IMR-90 (cell line): ENCODE measurements around the gene GALNT9. TPM values are rescaled to one million over a fixed set of nuclear protein-coding genes. Genes with fewer than 3 reads are reported as not detected.

Experiments
- ATAC-seq: fragments of 200-7000 bp; cut with Tn5 transposase; 2 replicates; pipeline ENCODE4 v1.9.1; 2020; ENCODE audit warnings: low read depth, mild to moderate bottlenecking, moderate library complexity
- BruUV-seq: library from RNA; stranded (reverse); fragments of 400-500 nt; replicated peaks from 2 replicates; lab custom pipeline; 2021; lab: Mats Ljungman, UMichigan
- CTCF ChIA-PET: fragments of 300-600 bp; formaldehyde crosslinking; extraction: SDS; loops from one replicate; lab custom pipeline; 2021; ENCODE audit warnings: antibody characterized with exemption; lab: Yijun Ruan, JAX
- POLR2A ChIA-PET: fragments of 300-600 bp; sonication (Branson Sonifier 250); formaldehyde crosslinking; loops from one replicate; lab custom pipeline; 2022; ENCODE audit warnings: antibody characterized with exemption; ENCODE audit not compliant: unreplicated experiment; lab: Charles Lee
- DNase-seq: peaks from one replicate; pipeline ENCODE4 v3.0.0; 2013
- H2AFZ ChIP-seq: replicated peaks from 2 replicates; pipeline ENCODE3; 2013; ENCODE audit warnings: low read length, mild to moderate bottlenecking; ENCODE audit not compliant: poor library complexity
- H2AK5ac ChIP-seq: 2 replicates; pipeline ENCODE4 v1.6.1; 2013; ENCODE audit warnings: low read depth, low read length, inconsistent platforms
- H2AK9ac ChIP-seq: replicated peaks from 2 replicates; pipeline ENCODE3; 2013; ENCODE audit warnings: mild to moderate bottlenecking, low read depth, low read length, moderate library complexity; ENCODE audit not compliant: poor library complexity
- H2BK120ac ChIP-seq: 2 replicates; pipeline ENCODE4 v1.6.1; 2013; ENCODE audit warnings: low read depth, low read length, inconsistent platforms
- H2BK15ac ChIP-seq: 3 replicates; pipeline ENCODE4 v1.6.1; 2013; ENCODE audit warnings: low read depth, low read length, inconsistent platforms
- H2BK20ac ChIP-seq: 2 replicates; pipeline ENCODE4 v1.6.1; 2013; ENCODE audit warnings: low read depth, mild to moderate bottlenecking, inconsistent platforms, low read length, moderate library complexity
- H2BK5ac ChIP-seq: 2 replicates; pipeline ENCODE4 v1.6.1; 2013; ENCODE audit warnings: mild to moderate bottlenecking, low read depth, low read length, inconsistent platforms; ENCODE audit not compliant: poor library complexity, severe bottlenecking
- H3K14ac ChIP-seq: replicated peaks from 2 replicates; pipeline ENCODE4 v1.6.1; 2013; ENCODE audit warnings: low read depth, low read length, inconsistent platforms
- H3K18ac ChIP-seq: 2 replicates; pipeline ENCODE4 v1.6.1; 2013; ENCODE audit warnings: low read depth, low read length, control low read depth
- H3K23ac ChIP-seq: 2 replicates; pipeline ENCODE4 v1.6.1; 2013; ENCODE audit warnings: low read depth, low read length, inconsistent platforms
- H3K27ac ChIP-seq: 2 replicates; pipeline ENCODE4 v1.5.1; 2013; ENCODE audit warnings: mild to moderate bottlenecking, control low read depth, low read length; ENCODE audit not compliant: insufficient read depth
- H3K27me3 ChIP-seq: 2 replicates; pipeline ENCODE4 v1.6.1; 2013; ENCODE audit warnings: low read length; ENCODE audit not compliant: control insufficient read depth, insufficient read depth
- H3K36me3 ChIP-seq: 2 replicates; pipeline ENCODE4 v1.6.1; 2013; ENCODE audit warnings: low read length, mixed read lengths; ENCODE audit not compliant: control insufficient read depth, insufficient read depth
- H3K4ac ChIP-seq: 2 replicates; pipeline ENCODE4 v1.6.1; 2013; ENCODE audit warnings: low read depth, low read length, inconsistent platforms
- H3K4me1 ChIP-seq: 2 replicates; pipeline ENCODE4 v1.6.1; 2013; ENCODE audit warnings: low read length, mixed read lengths; ENCODE audit not compliant: control insufficient read depth, insufficient read depth
- H3K4me2 ChIP-seq: 2 replicates; pipeline ENCODE4 v1.6.1; 2013; ENCODE audit warnings: low read depth, mild to moderate bottlenecking, control low read depth, low read length, moderate library complexity
- H3K4me3 ChIP-seq: 2 replicates; pipeline ENCODE4 v1.5.1; 2013; ENCODE audit warnings: low read depth, mild to moderate bottlenecking, control low read depth, low read length, moderate library complexity; ENCODE audit not compliant: insufficient read depth
- H3K56ac ChIP-seq: 2 replicates; pipeline ENCODE4 v1.6.1; 2013; ENCODE audit warnings: low read length, inconsistent platforms; ENCODE audit not compliant: insufficient read depth; ENCODE audit errors: extremely low read depth
- H3K79me1 ChIP-seq, 2 experiments: 2 replicates each; pipeline ENCODE4 v1.6.1; 2013; ENCODE audit warnings: low read length in 2 of 2, inconsistent platforms in 1 of 2, low read depth in 1 of 2
- H3K9ac ChIP-seq: 2 replicates; pipeline ENCODE4 v1.6.1; 2013; ENCODE audit warnings: low read depth, low read length, control low read depth
- H3K9me1 ChIP-seq: 2 replicates; pipeline ENCODE4 v1.6.1; 2013; ENCODE audit warnings: low read length, inconsistent platforms; ENCODE audit not compliant: insufficient read depth
- H3K9me3 ChIP-seq: 2 replicates; pipeline ENCODE4 v1.6.1; 2013; ENCODE audit warnings: low read length; ENCODE audit not compliant: control insufficient read depth, insufficient read depth
- H4K20me1 ChIP-seq: 2 replicates; pipeline ENCODE4 v1.6.1; 2013; ENCODE audit warnings: low read length, inconsistent platforms; ENCODE audit not compliant: insufficient read depth
- H4K5ac ChIP-seq: 2 replicates; pipeline ENCODE4 v1.6.1; 2013; ENCODE audit warnings: mild to moderate bottlenecking, low read depth, low read length, control low read depth
- H4K8ac ChIP-seq, 2 experiments: 2 replicates each; pipeline ENCODE4 v1.6.1; 2013; ENCODE audit warnings: low read depth in 2 of 2, low read length in 2 of 2, control low read depth in 1 of 2, inconsistent platforms in 1 of 2
- H4K91ac ChIP-seq: 2 replicates; pipeline ENCODE4 v1.6.1; 2013; ENCODE audit warnings: low read depth, low read length, inconsistent platforms; ENCODE audit not compliant: insufficient read depth
- BHLHE40 ChIP-seq: fragments of 150-350 bp; IDR thresholded peaks from 2 replicates; pipeline ENCODE4 v1.6.1; 2016; ENCODE audit warnings: mild to moderate bottlenecking, low read depth, low read length
- CEBPB ChIP-seq: IDR thresholded peaks from 2 replicates; pipeline ENCODE4 v1.6.1; 2012; ENCODE audit warnings: low read depth, low read length, improper control_type of control experiment
- FOS ChIP-seq: fragments of 150-350 bp; IDR thresholded peaks from 2 replicates; pipeline ENCODE4 v1.6.1; 2016; ENCODE audit warnings: low read depth, low read length
- MAZ ChIP-seq: IDR thresholded peaks from 2 replicates; pipeline ENCODE4 v1.6.1; 2012; ENCODE audit warnings: low read depth, mild to moderate bottlenecking, low read length, improper control_type of control experiment, moderate library complexity, borderline replicate concordance
- MXI1 ChIP-seq: IDR thresholded peaks from 2 replicates; pipeline ENCODE4 v1.6.1; 2012; ENCODE audit warnings: low read depth, mild to moderate bottlenecking, low read length, moderate library complexity, borderline replicate concordance
- NFE2L2 ChIP-seq: fragments of 150-350 bp; IDR thresholded peaks from 2 replicates; pipeline ENCODE4 v1.6.1; 2016; ENCODE audit warnings: low read depth, mild to moderate bottlenecking, low read length
- RAD21 ChIP-seq: IDR thresholded peaks from 2 replicates; pipeline ENCODE4 v1.6.1; 2012; ENCODE audit warnings: low read length, improper control_type of control experiment
- SMC3 ChIP-seq: fragments of 150-350 bp; IDR thresholded peaks from 2 replicates; pipeline ENCODE4 v1.6.1; 2016; ENCODE audit warnings: low read depth, mild to moderate bottlenecking, antibody characterized with exemption, low read length, moderate library complexity
- USF2 ChIP-seq: fragments of 150-350 bp; IDR thresholded peaks from 2 replicates; pipeline ENCODE4 v1.6.1; 2017; ENCODE audit warnings: mild to moderate bottlenecking, antibody characterized with exemption, low read length, low read depth
- WGBS, 2 experiments: methylation state at CpG; one replicate each; pipeline versions ENCODE4 v1.1.5 to v1.1.7; 2013; ENCODE audit warnings: missing lambda C conversion rate in 2 of 2; ENCODE audit not compliant: insufficient read length in 1 of 2; ENCODE audit errors: extremely low coverage in 2 of 2; 5-methylcytosine and 5-hydroxymethylcytosine counted together
- dilution Hi-C: fragments of 300-500 bp; cut with HindIII; formaldehyde crosslinking; loops from one replicate; pipeline ENCODE4 v1.14.3; 2018; ENCODE audit warnings: low sequenced_read_pairs; ENCODE audit not compliant: unreplicated experiment
- in situ Hi-C: fragments of 300-500 bp; cut with MboI; formaldehyde crosslinking; loops from 3 replicates; pipeline ENCODE4 v1.14.3; 2019; ENCODE audit warnings: low sequenced_read_pairs, inconsistent platforms, mixed read lengths
- intact Hi-C: fragments of 100-400 bp; cut with micrococcal nuclease; formaldehyde crosslinking; loops from 2 replicates; pipeline ENCODE4 v1.10.0; 2022
- polyA plus RNA-seq, 3 experiments: library from polyadenylated mRNA; depleted of rRNA; stranded (reverse); fragments of >200 nt; gene quantifications; 2 replicates each; pipeline ENCODE4 v1.2.3, GENCODE V29; 2012; ENCODE audit warnings: low replicate concordance in 1 of 3
- total RNA-seq: library from RNA; depleted of rRNA; stranded (reverse); fragments of >200 nt; gene quantifications from 2 replicates; pipeline ENCODE4 v1.2.3, GENCODE V29; 2012

Gene GALNT9
- total and polyA plus RNA-seq, 2 of the 4 experiments (the other 2 are of a cell fraction), result under 0.01 to 0.12 TPM

- CTCF ChIA-PET, result no interaction called here
- Histone ChIP-seq H3K9ac (no peak overlapping the region), H3K79me1 (no peaks in the 10 kb centered on the region), H2BK120ac (no peak overlapping the region), H3K4me1 (no peaks in the 10 kb centered on the region), H2BK20ac (no peak overlapping the region), H3K4ac (no peak overlapping the region), H2BK15ac (no peak overlapping the region), H4K8ac (no peak overlapping the region), H2AFZ (no peak overlapping the region), H4K91ac (no peak overlapping the region), H3K27me3 (no peaks in the 10 kb centered on the region), H4K5ac (no peak overlapping the region), H2AK5ac (no peak overlapping the region), H3K36me3 (no peaks in the 10 kb centered on the region), H2BK5ac (no peak overlapping the region), H3K9me3 (peaks cover 15% of the 10 kb centered on the region), H3K27ac (no peak overlapping the region), H3K14ac (no peak overlapping the region), H3K23ac (no peak overlapping the region), H3K18ac (no peak overlapping the region), H4K20me1 (no peaks in the 10 kb centered on the region), H3K4me2 (no peak overlapping the region), H3K9me1 (no peaks in the 10 kb centered on the region), H3K4me3 (no peak overlapping the region), H2AK9ac (no peak overlapping the region), H3K56ac (no peak overlapping the region)
- WGBS, 2 experiments, result 78% methylated on average over 3 of the region's 6 CpGs; no CpG with 5 or more reads in 1 of the 2 experiments
- TF ChIP-seq NFE2L2 (no peak), CEBPB (no peak), MAZ (no peak), FOS (no peak), USF2 (no peak), BHLHE40 (no peak), MXI1 (no peak), SMC3 (no peak), RAD21 (no peak)
- dilution Hi-C loops (no loop called here), in situ Hi-C loops (no loop called here), intact Hi-C loops (no loop called here)
- POLR2A ChIA-PET, result no interaction called here
- BruUV-seq, result no TSS peak
- no peak for ATAC-seq
- DNase-seq, result no peak
Observed at GRCh38 chr12:132312516-132312915, 16.9 kb downstream of the GALNT9 start.
